ENCODE results near the gene RAB40C.

DNA sequence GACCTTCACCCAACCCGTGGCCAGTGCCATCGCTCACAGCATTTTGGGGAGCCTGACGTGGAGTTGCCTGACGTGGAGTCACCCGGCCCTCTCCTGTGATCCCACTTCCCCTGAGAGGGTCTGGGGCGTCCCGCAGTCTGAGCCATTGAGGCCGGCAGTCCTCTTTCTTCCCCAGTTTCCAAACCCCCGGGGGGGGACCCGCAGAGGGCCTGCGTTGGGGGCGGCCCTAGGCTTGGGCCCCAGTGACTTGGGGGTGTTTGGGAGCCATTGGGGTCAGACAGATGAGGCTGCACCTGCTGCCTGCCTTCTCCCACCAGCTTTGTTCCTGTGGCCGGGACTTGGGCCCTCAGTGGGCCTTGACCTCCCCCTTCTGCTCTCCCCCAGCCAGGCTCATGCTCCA lies 79.8 kb downstream of the RAB40C start:
- TF ChIP-seq, protein P1, sequence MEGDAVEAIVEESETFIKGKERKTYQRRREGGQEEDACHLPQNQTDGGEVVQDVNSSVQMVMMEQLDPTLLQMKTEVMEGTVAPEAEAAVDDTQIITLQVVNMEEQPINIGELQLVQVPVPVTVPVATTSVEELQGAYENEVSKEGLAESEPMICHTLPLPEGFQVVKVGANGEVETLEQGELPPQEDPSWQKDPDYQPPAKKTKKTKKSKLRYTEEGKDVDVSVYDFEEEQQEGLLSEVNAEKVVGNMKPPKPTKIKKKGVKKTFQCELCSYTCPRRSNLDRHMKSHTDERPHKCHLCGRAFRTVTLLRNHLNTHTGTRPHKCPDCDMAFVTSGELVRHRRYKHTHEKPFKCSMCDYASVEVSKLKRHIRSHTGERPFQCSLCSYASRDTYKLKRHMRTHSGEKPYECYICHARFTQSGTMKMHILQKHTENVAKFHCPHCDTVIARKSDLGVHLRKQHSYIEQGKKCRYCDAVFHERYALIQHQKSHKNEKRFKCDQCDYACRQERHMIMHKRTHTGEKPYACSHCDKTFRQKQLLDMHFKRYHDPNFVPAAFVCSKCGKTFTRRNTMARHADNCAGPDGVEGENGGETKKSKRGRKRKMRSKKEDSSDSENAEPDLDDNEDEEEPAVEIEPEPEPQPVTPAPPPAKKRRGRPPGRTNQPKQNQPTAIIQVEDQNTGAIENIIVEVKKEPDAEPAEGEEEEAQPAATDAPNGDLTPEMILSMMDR (IDR thresholded peaks at IDR 0.05) = no peak
- TF ChIP-seq POLR2AphosphoS5 (IDR thresholded peaks at IDR 0.05) = no peak

All from sigmoid colon (tissue), 4 donors.